HCT116 (cell line): ENCODE measurements around the gene CSTPP1. TPM values are rescaled to one million over a fixed set of nuclear protein-coding genes. Genes with fewer than 3 reads are reported as not detected.

Source experiments
- ATAC-seq: fragments of 200-7000 bp; cut with Tn5 transposase; 2 replicates; pipeline ENCODE4 v1.9.1; 2020; ENCODE audit warnings: mild to moderate bottlenecking, moderate library complexity
- BruUV-seq: library from RNA; stranded (reverse); fragments of 400-500 nt; replicated peaks from 2 replicates; lab custom pipeline; 2021; lab: Mats Ljungman, UMichigan
- CTCF ChIA-PET: fragments of 300-600 bp; sonication (Branson Sonifier 250); formaldehyde crosslinking; loops from one replicate; lab custom pipeline; 2021; ENCODE audit warnings: antibody characterized with exemption; lab: Charles Lee
- POLR2A ChIA-PET: fragments of 300-600, 350-600 bp; sonication (Branson Sonifier 250); formaldehyde crosslinking; loops from one replicate; lab custom pipeline; 2021; ENCODE audit warnings: antibody characterized with exemption; lab: Charles Lee
- RAD21 ChIA-PET, 2 experiments: fragments of 300-600 bp; sonication (Branson Sonifier 250); formaldehyde crosslinking; loops; one replicate each; lab custom pipeline; 2023; ENCODE audit warnings: low total read pairs in 2 of 2; ENCODE audit not compliant: uncharacterized antibody in 2 of 2, unreplicated experiment in 2 of 2, low non-redundant PET in 1 of 2; lab: Charles Lee
- DNase-seq: peaks from one replicate; pipeline ENCODE4 v3.0.0-alpha.2; 2010; ENCODE audit warnings: low read depth, low spot score
- H2AFZ ChIP-seq: fragments of 200-600 bp; shearing (Covaris generic), sonication (generic); 2 replicates; pipeline ENCODE4 v1.6.1; 2017; ENCODE audit warnings: low read depth, mixed run types, mixed read lengths, antibody characterized with exemption, low read length; ENCODE audit not compliant: poor library complexity, severe bottlenecking
- H3K27ac ChIP-seq: 2 replicates; pipeline ENCODE4 v1.5.1; 2012; ENCODE audit warnings: low read depth, low read length
- H3K27me3 ChIP-seq: fragments of 200-600 bp; sonication (generic); 2 replicates; pipeline ENCODE4 v1.6.1; 2016; ENCODE audit warnings: mixed run types, low read length, mixed read lengths; ENCODE audit not compliant: insufficient read depth
- H3K36me3 ChIP-seq, 2 experiments: fragments of 200-500 bp in 1 of 2; fragments of 200-600 bp in 1 of 2; sonication (Bioruptor generic) in 1 of 2; sonication (generic) in 1 of 2; 2 replicates each; pipeline versions ENCODE4 v1.5.1 to v1.6.1; 2014 to 2016; ENCODE audit warnings: low read length in 2 of 2, inconsistent platforms in 1 of 2, mixed read lengths in 1 of 2, mixed run types in 1 of 2; ENCODE audit not compliant: insufficient read depth in 2 of 2, control insufficient read depth in 1 of 2
- H3K4me1 ChIP-seq, 2 experiments: fragments of 200-600 bp in 1 of 2; sonication (generic) in 1 of 2; 2 replicates each; pipeline versions ENCODE4 v1.5.1 to v1.6.1; 2012 to 2017; ENCODE audit warnings: low read length in 2 of 2, inconsistent platforms in 1 of 2, mild to moderate bottlenecking in 1 of 2, mixed read lengths in 1 of 2, mixed run types in 1 of 2, moderate library complexity in 1 of 2; ENCODE audit not compliant: insufficient read depth in 2 of 2, control insufficient read depth in 1 of 2
- H3K4me2 ChIP-seq: fragments of 200-600 bp; sonication (generic); 2 replicates; pipeline ENCODE4 v1.6.1; 2017; ENCODE audit warnings: mixed run types, low read length, mixed read lengths
- H3K4me3 ChIP-seq, 2 experiments: fragments of 200-600 bp in 1 of 2; sonication (generic) in 1 of 2; replicated peaks in 1 of 2; 2 replicates each; pipeline ENCODE4 v1.5.1; 2011 to 2016; ENCODE audit warnings: low read length in 2 of 2, control low read depth in 1 of 2, low read depth in 1 of 2, mild to moderate bottlenecking in 1 of 2, mixed read lengths in 1 of 2, mixed run types in 1 of 2
- H3K79me2 ChIP-seq: fragments of 200-600 bp; sonication (generic); 2 replicates; pipeline ENCODE4 v1.6.1; 2017; ENCODE audit warnings: mild to moderate bottlenecking, mixed run types, low read length, moderate library complexity, mixed read lengths; ENCODE audit not compliant: insufficient read depth
- H3K9ac ChIP-seq: fragments of 200-600 bp; sonication (generic); 2 replicates; pipeline ENCODE4 v1.6.1; 2016; ENCODE audit warnings: low read length, mixed read lengths
- H3K9me2 ChIP-seq: fragments of 200-600 bp; sonication (generic), shearing (Covaris generic); 2 replicates; pipeline ENCODE4 v1.6.1; 2017; ENCODE audit warnings: mixed run types, mild to moderate bottlenecking, moderate library complexity; ENCODE audit not compliant: insufficient read depth
- H3K9me3 ChIP-seq, 2 experiments: fragments of 200-500 bp in 1 of 2; fragments of 200-600 bp in 1 of 2; sonication (Bioruptor generic) in 1 of 2; sonication (generic) in 1 of 2; 2 replicates each; pipeline ENCODE4 v1.6.1; 2014 to 2017; ENCODE audit warnings: low read length in 2 of 2, mixed read lengths in 2 of 2, inconsistent platforms in 1 of 2, low read depth in 1 of 2, mild to moderate bottlenecking in 1 of 2, mixed run types in 1 of 2, moderate library complexity in 1 of 2; ENCODE audit not compliant: control insufficient read depth in 1 of 2, insufficient read depth in 1 of 2
- H4K20me1 ChIP-seq: fragments of 200-600 bp; sonication (generic), shearing (Covaris generic); 2 replicates; pipeline ENCODE4 v1.6.1; 2017; ENCODE audit warnings: mixed run types, mild to moderate bottlenecking, moderate library complexity; ENCODE audit not compliant: insufficient read depth
- CEBPB ChIP-seq: IDR thresholded peaks from 2 replicates; pipeline ENCODE4 v1.6.1; 2012; ENCODE audit warnings: low read depth
- ELF1 ChIP-seq: IDR thresholded peaks from 2 replicates; pipeline ENCODE4 v1.6.1; 2012; ENCODE audit warnings: low read depth, borderline replicate concordance
- FOSL1 ChIP-seq: IDR thresholded peaks from 2 replicates; pipeline ENCODE4 v1.6.1; 2012; ENCODE audit warnings: low read depth
- MAX ChIP-seq: IDR thresholded peaks from 2 replicates; pipeline ENCODE4 v1.6.1; 2012
- POLR2AphosphoS5 ChIP-seq: IDR thresholded peaks from 2 replicates; pipeline ENCODE4 v1.6.1; 2011; ENCODE audit warnings: mild to moderate bottlenecking, low read depth, low read length, moderate library complexity
- SIN3A ChIP-seq: IDR thresholded peaks from 2 replicates; pipeline ENCODE4 v1.6.1; 2012; ENCODE audit warnings: low read depth
- SP1 ChIP-seq: IDR thresholded peaks from 2 replicates; pipeline ENCODE4 v1.6.1; 2012; ENCODE audit warnings: low read depth
- YY1 ChIP-seq: IDR thresholded peaks from 2 replicates; pipeline ENCODE4 v1.6.1; 2011; ENCODE audit warnings: low read length, low read depth, moderate library complexity, mild to moderate bottlenecking; ENCODE audit not compliant: insufficient replicate concordance; ENCODE audit errors: extremely low read depth
- ZNF274 ChIP-seq: fragments of 200-500 bp; sonication (Bioruptor generic); IDR thresholded peaks from 2 replicates; pipeline ENCODE4 v1.6.1; 2014; ENCODE audit warnings: mild to moderate bottlenecking, low read depth, low read length, inconsistent platforms
- intact Hi-C: fragments of 100-400 bp; cut with micrococcal nuclease; formaldehyde crosslinking; loops from 2 replicates; pipeline ENCODE4 v1.10.0; 2022
- total RNA-seq: library from RNA; stranded (reverse); gene quantifications from one replicate; pipeline ENCODE4 v1.2.1, GENCODE V29; 2021; ENCODE audit not compliant: unreplicated experiment
- TF ChIP-seq, protein P1 (sequence below), 3 experiments: fragments of 200-600 bp in 1 of 3; sonication (generic) in 1 of 3; IDR thresholded peaks in 2 of 3; conservative IDR thresholded peaks in 1 of 3; 2 replicates each; pipeline ENCODE4 v1.5.1; 2012 to 2017; ENCODE audit warnings: low read depth in 2 of 3, low read length in 2 of 3, antibody characterized with exemption in 1 of 3, borderline replicate concordance in 1 of 3, control low read depth in 1 of 3, mild to moderate bottlenecking in 1 of 3, mixed read lengths in 1 of 3, mixed run types in 1 of 3, moderate library complexity in 1 of 3; ENCODE audit not compliant: insufficient read depth in 1 of 3
- TF ChIP-seq, protein P2 (sequence below): IDR thresholded peaks from 2 replicates; pipeline ENCODE4 v1.6.1; 2012
- TF ChIP-seq, protein P3 (sequence below): IDR thresholded peaks from 2 replicates; pipeline ENCODE4 v1.6.1; 2012; ENCODE audit warnings: low read depth

CSTPP1 gene
- total RNA-seq, 1 experiment from 2014 or later: 24.7 TPM

GRCh38 chr11:46917762-46918082, 18.8 kb upstream of the CSTPP1 start:
- TF ChIP-seq SP1 (no peak), MAX (no peak), SIN3A (no peak), FOSL1 (no peak), ZNF274 (no peak), POLR2AphosphoS5 (no peak), YY1 (no peak), ELF1 (no peak), CEBPB (no peak)
- TF ChIP-seq, protein P1, sequence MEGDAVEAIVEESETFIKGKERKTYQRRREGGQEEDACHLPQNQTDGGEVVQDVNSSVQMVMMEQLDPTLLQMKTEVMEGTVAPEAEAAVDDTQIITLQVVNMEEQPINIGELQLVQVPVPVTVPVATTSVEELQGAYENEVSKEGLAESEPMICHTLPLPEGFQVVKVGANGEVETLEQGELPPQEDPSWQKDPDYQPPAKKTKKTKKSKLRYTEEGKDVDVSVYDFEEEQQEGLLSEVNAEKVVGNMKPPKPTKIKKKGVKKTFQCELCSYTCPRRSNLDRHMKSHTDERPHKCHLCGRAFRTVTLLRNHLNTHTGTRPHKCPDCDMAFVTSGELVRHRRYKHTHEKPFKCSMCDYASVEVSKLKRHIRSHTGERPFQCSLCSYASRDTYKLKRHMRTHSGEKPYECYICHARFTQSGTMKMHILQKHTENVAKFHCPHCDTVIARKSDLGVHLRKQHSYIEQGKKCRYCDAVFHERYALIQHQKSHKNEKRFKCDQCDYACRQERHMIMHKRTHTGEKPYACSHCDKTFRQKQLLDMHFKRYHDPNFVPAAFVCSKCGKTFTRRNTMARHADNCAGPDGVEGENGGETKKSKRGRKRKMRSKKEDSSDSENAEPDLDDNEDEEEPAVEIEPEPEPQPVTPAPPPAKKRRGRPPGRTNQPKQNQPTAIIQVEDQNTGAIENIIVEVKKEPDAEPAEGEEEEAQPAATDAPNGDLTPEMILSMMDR (IDR thresholded peaks at IDR 0.05 in 2 of 3, conservative IDR thresholded peaks at IDR 0.05 in 1 of 3; ENCODE audit: borderline replicate concordance in 1 of 3, insufficient read depth in 1 of 3, low read depth in 2 of 3, low read length in 2 of 3): no peak
- TF ChIP-seq, protein P2, sequence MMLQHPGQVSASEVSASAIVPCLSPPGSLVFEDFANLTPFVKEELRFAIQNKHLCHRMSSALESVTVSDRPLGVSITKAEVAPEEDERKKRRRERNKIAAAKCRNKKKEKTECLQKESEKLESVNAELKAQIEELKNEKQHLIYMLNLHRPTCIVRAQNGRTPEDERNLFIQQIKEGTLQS: no peak
- TF ChIP-seq, protein P3, sequence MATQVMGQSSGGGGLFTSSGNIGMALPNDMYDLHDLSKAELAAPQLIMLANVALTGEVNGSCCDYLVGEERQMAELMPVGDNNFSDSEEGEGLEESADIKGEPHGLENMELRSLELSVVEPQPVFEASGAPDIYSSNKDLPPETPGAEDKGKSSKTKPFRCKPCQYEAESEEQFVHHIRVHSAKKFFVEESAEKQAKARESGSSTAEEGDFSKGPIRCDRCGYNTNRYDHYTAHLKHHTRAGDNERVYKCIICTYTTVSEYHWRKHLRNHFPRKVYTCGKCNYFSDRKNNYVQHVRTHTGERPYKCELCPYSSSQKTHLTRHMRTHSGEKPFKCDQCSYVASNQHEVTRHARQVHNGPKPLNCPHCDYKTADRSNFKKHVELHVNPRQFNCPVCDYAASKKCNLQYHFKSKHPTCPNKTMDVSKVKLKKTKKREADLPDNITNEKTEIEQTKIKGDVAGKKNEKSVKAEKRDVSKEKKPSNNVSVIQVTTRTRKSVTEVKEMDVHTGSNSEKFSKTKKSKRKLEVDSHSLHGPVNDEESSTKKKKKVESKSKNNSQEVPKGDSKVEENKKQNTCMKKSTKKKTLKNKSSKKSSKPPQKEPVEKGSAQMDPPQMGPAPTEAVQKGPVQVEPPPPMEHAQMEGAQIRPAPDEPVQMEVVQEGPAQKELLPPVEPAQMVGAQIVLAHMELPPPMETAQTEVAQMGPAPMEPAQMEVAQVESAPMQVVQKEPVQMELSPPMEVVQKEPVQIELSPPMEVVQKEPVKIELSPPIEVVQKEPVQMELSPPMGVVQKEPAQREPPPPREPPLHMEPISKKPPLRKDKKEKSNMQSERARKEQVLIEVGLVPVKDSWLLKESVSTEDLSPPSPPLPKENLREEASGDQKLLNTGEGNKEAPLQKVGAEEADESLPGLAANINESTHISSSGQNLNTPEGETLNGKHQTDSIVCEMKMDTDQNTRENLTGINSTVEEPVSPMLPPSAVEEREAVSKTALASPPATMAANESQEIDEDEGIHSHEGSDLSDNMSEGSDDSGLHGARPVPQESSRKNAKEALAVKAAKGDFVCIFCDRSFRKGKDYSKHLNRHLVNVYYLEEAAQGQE: no peak
- H3K4me1 ChIP-seq: peaks cover 13 to 24% of the 10 kb centered on the region in 2 experiments; a peak in 3 of 4 replicates
- ChIA-PET POLR2A (no interaction called here), CTCF (no interaction called here), RAD21 (no interaction called here)
- peak overlapping the region; percentile 61 for H3K9ac ChIP-seq
- no peaks in the 10 kb centered on the region for H3K27me3 ChIP-seq
- H3K4me2 ChIP-seq: peak overlapping the region; percentile 96
- peak overlapping the region; percentile 46; the same call in 1 of the 2 replicates for H3K27ac ChIP-seq
- H3K79me2 ChIP-seq: no peaks in the 10 kb centered on the region
- DNase-seq: no peak
- no peaks in the 10 kb centered on the region for H3K36me3 ChIP-seq
- no peaks in the 10 kb centered on the region for H4K20me1 ChIP-seq
- H2AFZ ChIP-seq: no peak overlapping the region
- ATAC-seq: no peak
- no TSS peak for BruUV-seq
- no peaks in the 10 kb centered on the region for H3K9me2 ChIP-seq
- intact Hi-C loops: no loop called here
- H3K4me3 ChIP-seq: peak overlapping the region; percentile 38 to 57
- H3K9me3 ChIP-seq: no peaks in the 10 kb centered on the region
